Measurements from ENCODE around the gene VAV3.

VAV3 gene

GRCh38 chr1:107874221-107874620, 90.8 kb downstream of the VAV3 start:
- TF ChIP-seq CTCF (IDR thresholded peaks at IDR 0.05; ENCODE audit: borderline replicate concordance, control extremely low read depth, extremely low read depth, insufficient read depth, missing control alignments): no peak
- in situ Hi-C loops (cut with MboI; ENCODE audit: low sequenced_read_pairs, unreplicated experiment): no loop called here

GRCh38 chr1:107871687-107872395, 93.1 kb downstream of the VAV3 start:
- DNase-seq (ENCODE audit: low spot score): no peak
- no peak for TF ChIP-seq CTCF (IDR thresholded peaks at IDR 0.05; ENCODE audit: borderline replicate concordance, control extremely low read depth, extremely low read depth, insufficient read depth, missing control alignments)
- in situ Hi-C loops (cut with MboI; ENCODE audit: low sequenced_read_pairs, unreplicated experiment): no loop called here

More at GRCh38 chr1:107874221-107874620, 90.8 kb downstream of the VAV3 start:
- DNase-seq (ENCODE audit: low spot score): no peak

- in situ Hi-C loops (cut with MboI; ENCODE audit: low sequenced_read_pairs, unreplicated experiment): no loop called here
- TF ChIP-seq CTCF (IDR thresholded peaks at IDR 0.05; ENCODE audit: borderline replicate concordance, control extremely low read depth, extremely low read depth, insufficient read depth, missing control alignments): no peak
- DNase-seq (ENCODE audit: low spot score): no peak
These were observed 93.7 kb downstream of the VAV3 start for GRCh38 chr1:107871259-107871658.

GRCh38 chr1:107870696-107871095, 94.3 kb downstream of the VAV3 start:
- TF ChIP-seq CTCF (IDR thresholded peaks at IDR 0.05; ENCODE audit: borderline replicate concordance, control extremely low read depth, extremely low read depth, insufficient read depth, missing control alignments): no peak
- in situ Hi-C loops (cut with MboI; ENCODE audit: low sequenced_read_pairs, unreplicated experiment): no loop called here
- DNase-seq (ENCODE audit: low spot score): no peak

GRCh38 chr1:107867897-107868296, 97.1 kb downstream of the VAV3 start:
- TF ChIP-seq CTCF (IDR thresholded peaks at IDR 0.05; ENCODE audit: borderline replicate concordance, control extremely low read depth, extremely low read depth, insufficient read depth, missing control alignments): no peak
- in situ Hi-C loops (cut with MboI; ENCODE audit: low sequenced_read_pairs, unreplicated experiment): no loop called here
- DNase-seq (ENCODE audit: low spot score): no peak

GRCh38 chr1:107867422-107867821, 97.6 kb downstream of the VAV3 start:
- no peak for DNase-seq (ENCODE audit: low spot score)
- in situ Hi-C loops (cut with MboI; ENCODE audit: low sequenced_read_pairs, unreplicated experiment): no loop called here
- no peak for TF ChIP-seq CTCF (IDR thresholded peaks at IDR 0.05; ENCODE audit: borderline replicate concordance, control extremely low read depth, extremely low read depth, insufficient read depth, missing control alignments)

All from GM13976 (cell line).